NCI-H187 treated with DMSO at 0.1 percent for 48 hours (cell line): ENCODE measurements around the gene CMTM6.
"Not testable (repeated sequence)": the region's sequence is repeated elsewhere in the genome, so short reads cannot be mapped to it uniquely, and the experiment has no call there.

Experiments used
- DNase-seq: peaks from one replicate; lab custom pipeline; 2025; lab: John Stamatoyannopoulos, UW

The CMTM6 gene

GRCh38 chr3:32447865-32448400, 54.7 kb downstream of the CMTM6 start:
- no peak for DNase-seq

GRCh38 chr3:32443478-32443877, 59.2 kb downstream of the CMTM6 start:
- DNase-seq, result no peak

GRCh38 chr3:32442766-32443165, 59.9 kb downstream of the CMTM6 start:
- no peak for DNase-seq

GRCh38 chr3:32440611-32441350, 61.9 kb downstream of the CMTM6 start:
- DNase-seq, result no peak

GRCh38 chr3:32439421-32439820, 63.2 kb downstream of the CMTM6 start:
- not testable (repeated sequence) for DNase-seq

DNA sequence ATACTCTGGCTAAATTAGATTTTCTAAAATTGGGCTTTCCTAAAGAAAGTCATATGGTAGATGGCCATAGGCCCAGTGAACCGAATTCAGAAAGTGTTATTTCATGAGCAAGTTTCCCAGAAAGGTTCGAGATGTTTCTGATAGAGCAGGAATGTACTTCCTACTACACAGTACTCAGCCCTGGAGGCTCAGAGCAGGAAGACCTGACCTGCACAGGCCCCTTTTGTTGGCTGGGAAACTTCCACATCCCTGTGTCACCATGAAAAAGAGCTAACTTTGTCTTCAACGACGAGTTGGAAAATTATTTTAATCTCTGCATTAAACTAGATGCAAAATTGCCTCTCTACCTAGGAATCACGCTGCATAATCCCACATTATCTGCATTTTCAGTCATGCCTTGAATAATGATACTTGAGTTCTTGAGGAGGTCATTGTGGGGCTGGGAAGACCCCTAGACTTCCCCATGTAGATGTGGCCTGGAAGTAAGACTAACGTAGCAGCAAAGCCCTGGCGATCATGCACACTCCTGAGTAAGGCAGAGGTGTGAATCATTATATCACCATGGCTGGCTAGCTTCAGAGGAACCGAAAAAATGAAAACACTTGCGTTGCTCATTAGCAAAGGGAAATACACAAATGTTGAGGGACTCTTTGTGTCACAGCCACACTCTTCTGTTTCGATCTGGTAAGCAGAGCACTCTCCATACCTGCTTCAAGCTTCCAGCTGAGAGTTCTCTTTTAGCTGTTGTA, 63.9 kb downstream of the CMTM6 start:
- DNase-seq, result no peak

DNA sequence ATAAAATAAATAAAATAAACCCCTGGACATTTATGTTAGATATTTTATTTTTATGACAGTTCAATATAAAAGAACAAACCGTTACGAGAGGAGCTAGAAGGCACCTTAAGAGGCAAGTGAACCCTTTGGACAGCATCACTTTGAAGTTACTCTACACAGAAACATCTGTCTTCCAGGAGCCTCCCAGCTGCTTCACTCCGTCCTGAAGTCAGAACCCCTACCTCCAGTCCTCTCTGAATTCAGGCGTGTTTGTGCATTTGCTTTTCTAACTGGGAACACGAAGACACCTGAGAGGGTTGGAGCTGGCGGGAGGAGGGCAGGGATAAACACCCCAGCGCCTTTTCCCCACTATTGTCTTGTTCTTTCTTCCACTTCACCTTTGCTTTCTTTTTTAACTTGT, 64.8 kb downstream of the CMTM6 start:
- no peak for DNase-seq

- DNase-seq, result no peak
Observed at GRCh38 chr3:32436816-32437189, 65.8 kb downstream of the CMTM6 start.

- no peak for DNase-seq
Observed at GRCh38 chr3:32435911-32436815, 66.5 kb downstream of the CMTM6 start.

DNA sequence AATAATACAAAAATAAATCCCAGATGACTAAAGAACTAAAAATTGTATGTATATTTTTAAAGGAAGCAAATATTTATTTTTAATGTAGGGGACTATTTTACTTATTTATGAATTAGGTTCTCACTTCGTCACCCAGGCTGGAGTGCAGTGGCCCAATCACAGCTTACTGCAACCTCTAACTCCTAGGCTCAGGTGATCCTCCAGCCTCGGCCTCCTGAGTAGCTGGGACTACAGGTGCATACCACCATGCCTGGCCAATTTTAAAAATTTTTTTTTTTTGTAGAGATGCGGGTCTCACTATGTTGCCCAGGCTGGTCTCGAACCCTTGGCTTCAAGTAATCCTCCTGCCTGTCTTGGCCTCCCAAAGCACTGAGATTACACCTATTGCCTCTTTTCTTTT, 68.4 kb downstream of the CMTM6 start:
- no peak for DNase-seq

DNA sequence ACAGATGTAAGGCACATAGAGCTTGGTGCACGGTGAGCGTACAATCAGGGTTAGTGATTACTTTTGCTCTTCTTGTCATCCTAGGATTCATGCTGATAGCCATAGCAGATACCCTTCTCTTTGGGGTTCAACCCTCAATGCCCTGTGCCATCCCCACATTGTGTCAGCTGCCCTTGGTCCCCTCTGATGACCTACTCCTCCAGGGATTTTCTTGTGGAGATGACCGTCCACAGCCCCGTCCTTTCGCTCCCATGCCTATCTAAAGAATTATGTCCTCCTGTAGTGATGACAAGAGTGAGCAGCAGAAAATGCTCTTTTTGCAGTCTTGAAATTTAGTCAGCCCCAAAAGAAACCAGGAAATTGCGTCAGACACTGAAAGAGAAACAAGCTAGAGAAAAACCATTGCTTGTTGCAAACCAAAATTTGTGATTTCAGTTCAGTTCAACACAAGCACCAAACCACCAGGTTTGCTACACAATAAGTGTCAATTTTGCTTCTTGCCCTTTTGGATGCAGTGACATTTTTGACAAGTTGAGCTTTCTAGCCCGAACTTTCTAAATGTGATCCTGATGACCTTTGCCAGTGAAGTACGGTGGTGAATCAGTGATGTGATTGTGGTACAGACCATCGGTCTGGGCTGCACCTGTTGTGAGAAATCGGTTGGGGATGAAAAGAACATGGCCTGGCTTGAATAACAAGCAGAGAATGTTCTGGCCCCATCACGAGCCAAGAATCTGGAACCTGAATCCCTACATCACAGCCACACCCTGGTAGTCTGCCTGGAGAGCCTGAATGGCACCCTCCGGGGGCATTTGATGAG, 69.7 kb downstream of the CMTM6 start:
- DNase-seq, result no peak

- DNase-seq, result no peak
Observed at GRCh38 chr3:32432045-32432710, 70.5 kb downstream of the CMTM6 start.

GRCh38 chr3:32431481-32431880, 71.2 kb downstream of the CMTM6 start:
- no peak for DNase-seq
